Measurements from ENCODE around the gene SCGB1D1. TPM values are rescaled to one million over a fixed set of nuclear protein-coding genes. Genes with fewer than 3 reads are reported as not detected.

SCGB1D1 gene
- total RNA-seq, 1 donor from 2014 or later: not detected

DNA sequence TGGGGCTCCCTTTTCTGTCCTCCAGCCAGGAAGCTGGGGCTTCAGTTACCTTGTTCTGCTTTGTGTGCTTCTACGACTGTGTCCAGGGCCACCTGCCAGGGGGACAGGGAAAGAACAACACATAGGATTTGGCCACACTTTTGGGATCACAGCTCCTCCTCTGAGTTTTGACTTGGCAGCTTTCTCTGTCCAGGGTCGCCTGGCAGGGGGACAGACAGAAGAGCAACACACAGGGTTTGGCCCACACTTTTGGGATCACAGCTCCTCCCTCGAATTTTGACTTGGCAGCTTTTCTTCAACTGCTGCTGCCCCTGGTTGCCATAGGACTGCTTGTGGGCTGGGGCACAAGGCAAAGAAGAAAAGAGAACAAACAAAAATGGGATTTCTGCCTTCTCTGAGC is 47.1 kb upstream of the SCGB1D1 start:
- H3K4me3 Mint-ChIP-seq (ENCODE audit: unreplicated experiment): no peak overlapping the region
- TF ChIP-seq, protein P1, sequence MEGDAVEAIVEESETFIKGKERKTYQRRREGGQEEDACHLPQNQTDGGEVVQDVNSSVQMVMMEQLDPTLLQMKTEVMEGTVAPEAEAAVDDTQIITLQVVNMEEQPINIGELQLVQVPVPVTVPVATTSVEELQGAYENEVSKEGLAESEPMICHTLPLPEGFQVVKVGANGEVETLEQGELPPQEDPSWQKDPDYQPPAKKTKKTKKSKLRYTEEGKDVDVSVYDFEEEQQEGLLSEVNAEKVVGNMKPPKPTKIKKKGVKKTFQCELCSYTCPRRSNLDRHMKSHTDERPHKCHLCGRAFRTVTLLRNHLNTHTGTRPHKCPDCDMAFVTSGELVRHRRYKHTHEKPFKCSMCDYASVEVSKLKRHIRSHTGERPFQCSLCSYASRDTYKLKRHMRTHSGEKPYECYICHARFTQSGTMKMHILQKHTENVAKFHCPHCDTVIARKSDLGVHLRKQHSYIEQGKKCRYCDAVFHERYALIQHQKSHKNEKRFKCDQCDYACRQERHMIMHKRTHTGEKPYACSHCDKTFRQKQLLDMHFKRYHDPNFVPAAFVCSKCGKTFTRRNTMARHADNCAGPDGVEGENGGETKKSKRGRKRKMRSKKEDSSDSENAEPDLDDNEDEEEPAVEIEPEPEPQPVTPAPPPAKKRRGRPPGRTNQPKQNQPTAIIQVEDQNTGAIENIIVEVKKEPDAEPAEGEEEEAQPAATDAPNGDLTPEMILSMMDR (IDR thresholded peaks at IDR 0.05; ENCODE audit: unreplicated experiment): no peak
- peaks cover 19% of the 10 kb centered on the region for H3K36me3 Mint-ChIP-seq (ENCODE audit: low read depth, unreplicated experiment)
- H3K9me3 Mint-ChIP-seq (ENCODE audit: unreplicated experiment): no peaks in the 10 kb centered on the region
- H3K27ac Mint-ChIP-seq (ENCODE audit: unreplicated experiment): no peak overlapping the region
- no peak for DNase-seq (ENCODE audit: low spot score)
- no peaks in the 10 kb centered on the region for H3K4me1 Mint-ChIP-seq (ENCODE audit: unreplicated experiment)
- H3K27me3 Mint-ChIP-seq (ENCODE audit: unreplicated experiment): peaks cover 1% of the 10 kb centered on the region

DNA sequence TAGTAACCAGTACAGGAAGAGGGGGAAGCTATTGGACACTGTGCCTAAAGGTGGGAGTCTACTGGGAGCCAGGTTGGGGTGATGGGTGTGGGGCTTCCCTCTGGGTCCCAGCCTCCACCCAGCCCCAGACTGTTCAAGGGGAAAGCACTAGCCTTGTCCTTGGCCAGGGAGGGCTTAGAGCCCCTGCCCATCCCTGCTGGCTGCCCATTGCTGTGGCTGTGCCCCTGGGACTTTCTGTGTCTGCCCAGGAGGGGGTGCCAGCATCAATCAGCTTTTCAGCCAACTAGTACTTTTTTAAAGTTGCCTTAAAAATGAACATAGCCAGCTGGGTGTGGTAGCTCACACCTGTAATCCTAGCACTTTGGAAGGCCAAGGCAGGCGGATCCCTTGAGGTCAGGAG is 46.3 kb upstream of the SCGB1D1 start:
- TF ChIP-seq, protein P1 (IDR thresholded peaks at IDR 0.05; ENCODE audit: unreplicated experiment): no peak
- DNase-seq (ENCODE audit: low spot score): no peak
- no peaks in the 10 kb centered on the region for H3K4me1 Mint-ChIP-seq (ENCODE audit: unreplicated experiment)
- no peaks in the 10 kb centered on the region for H3K9me3 Mint-ChIP-seq (ENCODE audit: unreplicated experiment)
- peaks cover 1% of the 10 kb centered on the region for H3K27me3 Mint-ChIP-seq (ENCODE audit: unreplicated experiment)
- H3K4me3 Mint-ChIP-seq (ENCODE audit: unreplicated experiment): no peak overlapping the region
- H3K27ac Mint-ChIP-seq (ENCODE audit: unreplicated experiment): no peak overlapping the region
- peaks cover 21% of the 10 kb centered on the region for H3K36me3 Mint-ChIP-seq (ENCODE audit: low read depth, unreplicated experiment)

DNA sequence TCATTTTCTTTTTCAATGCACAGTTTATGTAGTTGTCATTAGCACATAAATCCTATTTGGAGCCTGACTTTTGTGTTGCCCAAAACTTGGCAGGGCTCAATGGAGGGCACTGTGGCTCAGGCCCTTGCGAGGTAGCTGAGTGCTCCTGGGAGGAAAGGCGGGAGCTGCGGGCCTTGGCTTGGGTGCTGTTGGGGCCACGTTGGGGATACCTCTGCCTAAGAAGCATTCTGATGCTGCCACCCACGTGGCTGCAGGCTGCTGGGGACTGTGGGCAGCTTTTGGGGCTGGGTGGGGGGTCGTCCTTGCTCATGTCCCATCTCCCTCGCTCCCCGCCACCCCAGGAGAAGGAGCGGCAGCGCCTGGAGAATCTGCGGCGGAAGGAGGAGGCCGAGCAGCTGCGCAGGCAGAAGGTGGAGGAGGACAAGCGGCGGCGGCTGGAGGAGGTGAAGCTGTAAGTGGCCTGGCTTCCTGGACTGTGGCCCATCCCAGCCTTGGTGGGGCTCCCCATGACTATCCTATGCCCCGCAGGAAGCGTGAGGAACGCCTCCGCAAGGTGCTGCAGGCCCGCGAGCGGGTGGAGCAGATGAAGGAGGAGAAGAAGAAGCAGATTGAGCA is 45.3 kb upstream of the SCGB1D1 start:
- H3K4me1 Mint-ChIP-seq (ENCODE audit: unreplicated experiment): no peaks in the 10 kb centered on the region
- no peak overlapping the region for H3K4me3 Mint-ChIP-seq (ENCODE audit: unreplicated experiment)
- no peak for DNase-seq (ENCODE audit: low spot score)
- TF ChIP-seq, protein P1 (IDR thresholded peaks at IDR 0.05; ENCODE audit: unreplicated experiment): no peak
- no peak overlapping the region for H3K27ac Mint-ChIP-seq (ENCODE audit: unreplicated experiment)
- H3K36me3 Mint-ChIP-seq (ENCODE audit: low read depth, unreplicated experiment): peaks cover 28% of the 10 kb centered on the region
- no peaks in the 10 kb centered on the region for H3K9me3 Mint-ChIP-seq (ENCODE audit: unreplicated experiment)
- H3K27me3 Mint-ChIP-seq (ENCODE audit: unreplicated experiment): peaks cover 1% of the 10 kb centered on the region

DNA sequence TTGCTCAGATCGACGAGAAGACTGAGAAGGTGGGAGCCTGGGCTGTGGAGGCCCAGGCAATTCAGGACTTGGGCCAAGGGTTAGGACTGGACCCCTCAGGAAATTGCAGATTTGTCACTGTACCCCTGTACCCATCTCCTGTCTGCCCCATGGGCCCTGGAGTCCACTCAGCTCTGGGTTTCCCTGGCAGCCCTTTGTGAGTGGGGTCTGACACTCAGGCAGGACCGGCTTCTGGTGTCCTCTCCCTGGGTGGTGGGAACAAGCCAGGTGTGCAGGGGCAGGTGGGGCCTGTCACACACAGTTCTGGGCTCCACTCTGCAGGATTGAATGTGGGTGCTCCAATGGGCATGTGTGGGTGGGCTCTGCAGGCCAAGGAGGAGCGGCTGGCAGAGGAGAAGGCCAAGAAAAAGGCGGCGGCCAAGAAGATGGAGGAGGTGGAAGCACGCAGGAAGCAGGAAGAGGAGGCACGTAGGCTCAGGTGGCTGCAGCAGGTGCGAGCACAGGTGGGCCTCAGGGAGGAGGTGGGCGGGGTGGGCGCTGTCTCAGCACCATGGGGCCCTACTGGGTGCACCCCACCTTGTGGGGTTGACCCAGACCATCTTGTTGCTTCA is 44.6 kb upstream of the SCGB1D1 start:
- peaks cover 1% of the 10 kb centered on the region for H3K27me3 Mint-ChIP-seq (ENCODE audit: unreplicated experiment)
- H3K9me3 Mint-ChIP-seq (ENCODE audit: unreplicated experiment): no peaks in the 10 kb centered on the region
- H3K36me3 Mint-ChIP-seq (ENCODE audit: low read depth, unreplicated experiment): peaks cover 30% of the 10 kb centered on the region
- DNase-seq (ENCODE audit: low spot score): no peak
- TF ChIP-seq, protein P1 (IDR thresholded peaks at IDR 0.05; ENCODE audit: unreplicated experiment): no peak
- no peak overlapping the region for H3K27ac Mint-ChIP-seq (ENCODE audit: unreplicated experiment)
- H3K4me1 Mint-ChIP-seq (ENCODE audit: unreplicated experiment): no peaks in the 10 kb centered on the region
- no peak overlapping the region for H3K4me3 Mint-ChIP-seq (ENCODE audit: unreplicated experiment)

DNA sequence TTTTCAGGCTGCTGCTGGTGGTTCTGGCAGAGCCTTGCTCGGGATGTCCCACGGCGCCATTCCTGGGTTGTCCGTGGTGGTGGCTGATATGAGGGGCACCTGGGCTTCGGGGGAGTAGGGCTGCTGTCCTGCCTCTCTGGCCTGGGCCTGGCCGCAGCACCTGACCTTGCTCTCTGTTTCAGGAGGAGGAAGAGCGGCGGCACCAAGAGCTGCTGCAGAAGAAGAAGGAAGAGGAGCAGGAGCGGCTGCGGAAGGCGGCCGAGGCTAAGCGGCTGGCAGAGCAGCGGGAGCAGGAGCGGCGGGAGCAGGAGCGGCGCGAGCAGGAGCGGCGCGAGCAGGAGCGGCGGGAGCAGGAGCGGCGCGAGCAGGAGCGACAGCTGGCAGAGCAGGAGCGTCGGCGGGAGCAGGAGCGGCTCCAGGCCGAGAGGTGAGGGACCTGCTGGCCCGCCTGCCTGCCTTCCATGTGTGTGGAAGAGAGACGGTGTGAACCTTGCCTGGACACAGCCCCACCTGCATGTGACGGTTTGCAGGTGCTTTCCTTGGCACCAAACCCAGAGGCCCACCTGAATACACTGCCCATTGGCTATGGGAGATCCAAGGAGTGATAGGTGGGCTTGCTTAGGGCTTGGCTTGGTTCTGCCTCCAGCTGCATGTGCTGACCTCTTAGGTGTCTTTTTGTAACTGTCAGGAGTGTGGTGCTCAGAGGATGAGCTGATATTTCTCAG is 43.4 kb upstream of the SCGB1D1 start:
- peak overlapping the region; percentile 59 for H3K4me3 Mint-ChIP-seq (ENCODE audit: unreplicated experiment)
- peaks cover 37% of the 10 kb centered on the region for H3K36me3 Mint-ChIP-seq (ENCODE audit: low read depth, unreplicated experiment)
- TF ChIP-seq, protein P1 (IDR thresholded peaks at IDR 0.05; ENCODE audit: unreplicated experiment): no peak

More for the DNA sequence above, 43.4 kb upstream of the SCGB1D1 start:
- H3K9me3 Mint-ChIP-seq (ENCODE audit: unreplicated experiment): no peaks in the 10 kb centered on the region
- H3K27ac Mint-ChIP-seq (ENCODE audit: unreplicated experiment): no peak overlapping the region
- peaks cover 3% of the 10 kb centered on the region for H3K27me3 Mint-ChIP-seq (ENCODE audit: unreplicated experiment)
- DNase-seq (ENCODE audit: low spot score): no peak
- H3K4me1 Mint-ChIP-seq (ENCODE audit: unreplicated experiment): no peaks in the 10 kb centered on the region
